ENCODE results near the gene FUZ. TPM values are rescaled to one million over a fixed set of nuclear protein-coding genes. Genes with fewer than 3 reads are reported as not detected.

The FUZ gene
- total RNA-seq, 3 donors from 2014 or later (not counting 1 experiment from before 2014, with no cell fraction given): 17.7 to 33.1 (median 20.6) TPM

DNA sequence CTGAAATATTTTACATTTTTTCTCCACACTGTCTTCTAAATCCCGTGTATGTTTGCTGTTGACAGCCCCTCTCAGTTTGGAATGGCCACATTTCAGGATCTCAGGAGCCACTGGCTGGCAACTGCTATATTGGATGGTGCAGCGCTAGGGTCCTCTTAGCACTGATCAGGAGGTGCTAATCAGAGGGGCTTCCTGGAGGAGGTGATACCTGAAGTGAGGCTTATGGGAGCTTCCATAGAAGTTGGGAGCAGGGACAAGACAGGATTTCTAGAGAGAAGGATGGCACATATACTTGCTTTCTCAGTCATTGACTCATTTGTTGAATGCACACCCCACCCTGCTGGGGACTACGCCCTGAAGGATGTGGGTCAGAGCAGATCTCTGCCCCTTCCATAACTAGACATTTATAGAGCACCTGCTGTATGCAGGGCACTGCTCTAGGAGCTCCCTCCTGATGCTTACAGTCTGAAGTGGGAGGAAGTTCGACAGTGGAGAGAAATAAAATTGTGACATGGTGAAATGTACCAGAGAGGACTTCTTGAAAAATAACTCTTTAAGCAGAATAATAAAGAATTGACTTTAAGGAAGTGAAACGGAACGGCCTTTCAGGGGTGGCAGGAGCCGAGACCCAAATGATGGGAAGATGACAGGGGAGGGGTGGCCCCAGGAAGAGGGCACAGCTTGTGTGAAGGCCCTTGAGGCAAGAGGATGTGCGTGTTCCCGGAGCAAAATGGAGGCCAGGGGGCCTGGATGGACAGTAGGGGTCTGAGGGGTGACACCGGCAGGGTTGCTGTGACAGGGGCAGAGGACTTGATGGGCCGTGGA lies 33.1 kb downstream of the FUZ start:
- peaks cover 54% of the 10 kb centered on the region for H3K4me1 ChIP-seq (ENCODE audit: control insufficient read depth, insufficient read depth, low read length)
- peak overlapping the region; percentile 48 for H3K27ac ChIP-seq (ENCODE audit: low read length)
- no peak overlapping the region for H3K4me3 ChIP-seq (ENCODE audit: low read length)
- Mint-ChIP-seq H3K4me3 (peak overlapping the region; percentile 38), H3K4me1 (peaks cover 39 to 52% of the 10 kb centered on the region in 2 donors), H3K9me3 (no peaks in the 10 kb centered on the region), H3K36me3 (peaks cover 12% of the 10 kb centered on the region), H3K27me3 (ENCODE audit: low read depth in 2 of 2) (no peaks in the 10 kb centered on the region), H3K27ac (peak overlapping the region; percentile 69 to 74)
- TF ChIP-seq, protein P1, sequence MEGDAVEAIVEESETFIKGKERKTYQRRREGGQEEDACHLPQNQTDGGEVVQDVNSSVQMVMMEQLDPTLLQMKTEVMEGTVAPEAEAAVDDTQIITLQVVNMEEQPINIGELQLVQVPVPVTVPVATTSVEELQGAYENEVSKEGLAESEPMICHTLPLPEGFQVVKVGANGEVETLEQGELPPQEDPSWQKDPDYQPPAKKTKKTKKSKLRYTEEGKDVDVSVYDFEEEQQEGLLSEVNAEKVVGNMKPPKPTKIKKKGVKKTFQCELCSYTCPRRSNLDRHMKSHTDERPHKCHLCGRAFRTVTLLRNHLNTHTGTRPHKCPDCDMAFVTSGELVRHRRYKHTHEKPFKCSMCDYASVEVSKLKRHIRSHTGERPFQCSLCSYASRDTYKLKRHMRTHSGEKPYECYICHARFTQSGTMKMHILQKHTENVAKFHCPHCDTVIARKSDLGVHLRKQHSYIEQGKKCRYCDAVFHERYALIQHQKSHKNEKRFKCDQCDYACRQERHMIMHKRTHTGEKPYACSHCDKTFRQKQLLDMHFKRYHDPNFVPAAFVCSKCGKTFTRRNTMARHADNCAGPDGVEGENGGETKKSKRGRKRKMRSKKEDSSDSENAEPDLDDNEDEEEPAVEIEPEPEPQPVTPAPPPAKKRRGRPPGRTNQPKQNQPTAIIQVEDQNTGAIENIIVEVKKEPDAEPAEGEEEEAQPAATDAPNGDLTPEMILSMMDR (IDR thresholded peaks at IDR 0.05): no peak
- ATAC-seq (no peak), DNase-seq (no peak)
- H3K36me3 ChIP-seq (ENCODE audit: control insufficient read depth, insufficient read depth, low read length): peaks cover 20% of the 10 kb centered on the region
- no peaks in the 10 kb centered on the region for H3K27me3 ChIP-seq (ENCODE audit: control insufficient read depth, insufficient read depth, low read length)
- intact Hi-C loops (cut with micrococcal nuclease): no loop called here
- 67% methylated on average over 11 of the region's 11 CpGs for WGBS (ENCODE audit: insufficient coverage)
- H3K9me3 ChIP-seq (ENCODE audit: control insufficient read depth, insufficient read depth, low read length): no peaks in the 10 kb centered on the region

DNA sequence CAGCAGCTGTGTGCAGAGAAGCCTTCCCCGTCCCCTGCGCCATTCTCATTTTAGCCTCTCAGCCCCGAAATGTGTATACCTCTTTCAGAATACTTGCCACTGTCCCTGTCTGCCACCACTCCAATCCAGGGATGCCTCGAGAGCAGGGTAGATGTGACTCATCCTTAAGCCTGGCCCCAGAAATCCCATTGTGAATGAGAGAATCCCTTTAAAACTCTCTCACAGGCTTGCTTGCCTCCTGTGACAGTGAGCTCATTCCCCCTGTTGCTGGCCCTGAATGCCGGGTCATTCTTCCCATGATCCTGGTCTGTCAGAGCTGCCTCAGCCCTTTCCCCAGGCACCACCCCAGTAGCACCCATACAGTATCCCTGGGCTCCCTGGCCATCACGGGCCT lies 36.7 kb downstream of the FUZ start:
- Mint-ChIP-seq H3K4me3 (peak overlapping the region; percentile 52), H3K9me3 (no peaks in the 10 kb centered on the region), H3K36me3 (no peaks in the 10 kb centered on the region), H3K27me3 (ENCODE audit: low read depth in 2 of 2) (no peaks in the 10 kb centered on the region), H3K27ac (peak overlapping the region; percentile 87 to 92), H3K4me1 (peaks cover 45 to 64% of the 10 kb centered on the region in 2 donors)
- no peaks in the 10 kb centered on the region for H3K9me3 ChIP-seq (ENCODE audit: control insufficient read depth, insufficient read depth, low read length)
- no peak overlapping the region for H3K4me3 ChIP-seq (ENCODE audit: low read length)
- no peak for DNase-seq
- H3K27me3 ChIP-seq (ENCODE audit: control insufficient read depth, insufficient read depth, low read length): no peaks in the 10 kb centered on the region
- ATAC-seq: no peak
- no peak overlapping the region for H3K27ac ChIP-seq (ENCODE audit: low read length)
- intact Hi-C loops (cut with micrococcal nuclease): no loop called here
- TF ChIP-seq, protein P1 (IDR thresholded peaks at IDR 0.05): no peak
- WGBS (ENCODE audit: insufficient coverage): 92% methylated on average over 6 of the region's 6 CpGs
- H3K4me1 ChIP-seq (ENCODE audit: control insufficient read depth, insufficient read depth, low read length): peaks cover 78% of the 10 kb centered on the region
- no peaks in the 10 kb centered on the region for H3K36me3 ChIP-seq (ENCODE audit: control insufficient read depth, insufficient read depth, low read length)

DNA sequence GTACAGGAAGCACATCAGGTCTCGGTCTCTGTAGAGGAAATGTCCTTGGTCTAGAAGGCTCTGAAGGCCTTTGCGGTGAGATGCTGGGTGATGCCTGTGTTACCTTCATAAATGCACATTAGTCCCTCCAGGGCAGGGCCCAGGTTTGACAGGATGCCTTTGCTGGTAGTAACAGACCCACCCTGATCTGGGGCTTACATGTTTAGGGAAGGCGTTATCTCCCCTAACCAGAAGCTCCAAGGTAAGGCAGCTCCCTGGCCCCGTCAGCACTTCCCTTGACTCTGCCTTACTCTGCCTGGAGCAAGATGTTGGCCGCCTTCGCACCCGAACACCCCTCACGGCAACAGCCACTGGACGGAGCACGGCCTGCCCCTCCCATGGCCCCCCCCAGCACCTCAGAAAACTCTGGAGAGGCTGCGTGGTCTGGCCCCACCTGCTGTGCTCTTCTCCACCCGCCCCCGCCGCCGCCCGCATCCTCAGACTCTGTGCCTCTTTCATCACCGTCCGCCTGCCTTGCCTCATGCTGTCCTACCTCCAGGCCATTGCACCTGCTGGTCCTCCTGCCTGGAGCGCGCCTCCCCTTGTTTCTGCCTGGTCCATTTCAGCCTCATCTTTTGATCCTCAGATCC lies 37.2 kb downstream of the FUZ start:
- TF ChIP-seq, protein P1 (IDR thresholded peaks at IDR 0.05): no peak
- Histone ChIP-seq H3K27me3 (ENCODE audit: control insufficient read depth, insufficient read depth, low read length) (no peaks in the 10 kb centered on the region), H3K27ac (ENCODE audit: low read length) (peak overlapping the region; percentile 6), H3K4me3 (ENCODE audit: low read length) (no peak overlapping the region), H3K4me1 (ENCODE audit: control insufficient read depth, insufficient read depth, low read length) (peaks cover 78% of the 10 kb centered on the region), H3K36me3 (ENCODE audit: control insufficient read depth, insufficient read depth, low read length) (no peaks in the 10 kb centered on the region), H3K9me3 (ENCODE audit: control insufficient read depth, insufficient read depth, low read length) (no peaks in the 10 kb centered on the region)
- ATAC-seq: peak in 2 of 3 donors; percentile 35 to 61
- H3K27ac Mint-ChIP-seq: peak overlapping the region; percentile 87 to 92
- WGBS (ENCODE audit: insufficient coverage): 89% methylated on average over 20 of the region's 20 CpGs
- H3K9me3 Mint-ChIP-seq: no peaks in the 10 kb centered on the region
- H3K4me1 Mint-ChIP-seq: peaks cover 41 to 61% of the 10 kb centered on the region in 2 donors
- peak overlapping the region; percentile 52 for H3K4me3 Mint-ChIP-seq
- no peaks in the 10 kb centered on the region for H3K27me3 Mint-ChIP-seq (ENCODE audit: low read depth in 2 of 2)
- intact Hi-C loops (cut with micrococcal nuclease): no loop called here
- H3K36me3 Mint-ChIP-seq: no peaks in the 10 kb centered on the region
- no peak for DNase-seq
